GM21447 (cell line): ENCODE results near the gene PLIN1.

Experiments
- ATAC-seq: cut with Tn5 transposase; IDR thresholded peaks from one replicate; pipeline ENCODE4 v1.9.1; 2021; ENCODE audit not compliant: unreplicated experiment

The PLIN1 gene

GRCh38 chr15:89628806-89629715, 50.1 kb downstream of the PLIN1 start:
- ATAC-seq = no peak

- no peak for ATAC-seq
These were observed 50.9 kb downstream of the PLIN1 start for GRCh38 chr15:89628301-89628700.

DNA sequence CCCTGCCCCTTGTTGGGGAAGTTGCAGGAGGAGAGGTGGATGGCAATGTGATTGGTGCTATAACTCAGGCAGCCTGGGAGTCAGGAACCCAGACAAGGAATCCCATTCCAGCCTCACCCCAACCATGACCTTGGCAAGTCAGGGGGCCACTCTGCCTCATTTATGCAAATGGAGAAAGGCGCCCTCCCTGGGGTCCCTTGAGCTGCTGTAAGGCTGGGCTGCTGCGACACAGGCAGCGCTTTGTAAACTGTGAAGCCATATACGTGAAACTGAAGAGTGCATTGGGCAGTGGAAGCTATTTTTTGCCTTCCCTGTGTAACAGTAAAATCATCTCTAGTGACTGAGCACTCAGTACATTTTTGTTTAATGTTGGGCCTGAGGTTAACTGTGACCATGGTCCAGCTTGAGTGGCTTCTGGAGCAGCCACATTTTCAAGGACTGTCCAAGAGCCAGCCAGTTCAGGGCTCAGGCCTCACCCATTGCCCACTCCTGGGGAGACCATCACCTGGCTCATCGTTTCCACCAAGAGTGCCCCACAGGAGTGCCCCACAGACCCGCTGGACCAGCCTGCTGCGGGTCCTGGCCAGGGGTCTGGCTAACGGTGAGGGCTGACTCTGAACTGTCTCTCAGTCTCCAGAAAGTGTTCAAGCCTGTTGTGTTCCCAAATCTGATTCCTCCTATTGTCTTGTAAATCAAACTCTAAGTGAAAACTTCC, 51.8 kb downstream of the PLIN1 start:
- ATAC-seq = no peak

DNA sequence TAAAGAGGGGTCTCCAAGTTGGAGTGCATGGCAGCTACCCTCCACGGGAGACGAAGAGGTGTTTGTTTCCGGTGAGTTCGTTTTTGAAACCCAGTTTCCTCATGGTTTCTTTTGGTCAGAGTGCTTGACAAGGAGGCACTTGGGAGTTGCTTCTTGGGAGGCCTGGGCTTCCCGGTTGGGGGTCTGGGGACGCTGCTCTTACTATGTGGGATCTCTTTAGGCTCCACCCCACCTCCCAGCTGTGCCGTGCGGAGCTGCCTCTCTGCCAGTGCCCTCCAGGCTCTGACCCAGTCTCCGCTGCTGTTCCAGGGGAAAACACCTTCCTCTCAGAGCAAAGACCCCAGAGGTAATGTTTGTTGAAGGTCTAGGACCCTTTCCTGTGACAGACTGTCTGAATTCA, 53.5 kb downstream of the PLIN1 start:
- ATAC-seq = no peak

DNA sequence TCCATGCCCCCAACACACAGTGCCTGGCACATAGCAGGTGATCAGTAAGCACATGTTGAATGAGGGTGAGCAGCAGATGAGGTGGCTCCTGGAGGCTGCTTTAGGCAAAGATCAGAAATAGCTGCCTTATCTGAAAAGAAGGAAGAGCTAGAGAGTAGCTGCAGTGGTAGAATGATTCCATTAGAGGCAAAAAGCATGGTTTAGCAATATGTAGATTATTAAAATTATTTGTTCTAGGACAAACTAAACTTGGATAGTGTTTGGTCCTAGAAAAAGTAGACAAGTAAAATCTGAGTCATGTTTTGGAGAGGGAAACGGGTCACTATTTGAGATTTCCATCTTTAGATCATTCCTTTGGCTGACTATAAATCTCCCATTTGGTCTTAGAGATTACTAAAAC, 56.0 kb downstream of the PLIN1 start:
- ATAC-seq = no peak

DNA sequence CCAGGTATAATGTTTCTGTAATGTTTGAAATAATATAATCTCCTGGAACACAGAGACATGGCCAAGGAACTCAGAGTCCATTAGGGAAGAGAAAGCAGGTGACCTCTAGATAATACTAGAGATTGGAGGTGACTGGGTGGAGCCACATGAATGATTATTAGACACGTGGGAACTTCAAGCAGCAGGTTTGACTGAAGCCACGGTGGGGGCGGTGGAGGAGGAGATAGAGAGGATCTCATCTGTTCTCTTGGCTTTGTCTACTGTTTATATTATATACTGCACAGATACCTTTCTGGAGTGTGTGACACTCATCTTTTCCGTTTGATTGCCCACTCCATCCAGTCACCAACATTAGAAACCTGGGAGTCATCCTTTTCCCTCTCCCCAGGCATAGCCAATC, 57.6 kb downstream of the PLIN1 start:
- no peak for ATAC-seq

DNA sequence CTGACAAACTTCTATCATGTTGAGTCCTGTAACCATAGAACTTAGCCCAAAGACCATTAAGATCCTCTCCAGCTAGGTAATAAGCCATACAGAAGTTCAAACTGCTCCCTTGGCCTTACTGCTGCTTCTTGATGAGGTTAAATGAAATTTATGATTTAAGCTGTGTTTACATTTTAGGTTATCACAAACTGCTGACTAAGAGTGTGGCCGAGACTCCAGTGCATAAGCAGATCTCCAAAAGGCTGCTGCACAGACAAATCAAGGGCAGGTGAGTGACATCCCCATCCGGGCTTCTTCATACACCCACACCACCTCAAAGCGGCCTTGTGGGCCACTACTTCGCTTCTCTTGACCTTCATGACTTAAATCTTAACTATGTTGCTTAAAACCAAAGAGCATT, 62.9 kb downstream of the PLIN1 start:
- ATAC-seq = no peak

GRCh38 chr15:89615135-89615534, 64.0 kb downstream of the PLIN1 start:
- no peak for ATAC-seq
